ENCODE measurements around the gene MRPL53. TPM values are rescaled to one million over a fixed set of nuclear protein-coding genes. Genes with fewer than 3 reads are reported as not detected.
"Not testable (repeated sequence)": the region's sequence is repeated elsewhere in the genome, so short reads cannot be mapped to it uniquely, and the experiment has no call there.

The MRPL53 gene
- total RNA-seq, 2 donors from 2014 or later = 50.9 to 62.7 TPM

- DNase-seq = no peak
- H3K4me3 Mint-ChIP-seq = no peak overlapping the region
- Histone ChIP-seq H3K36me3 (ENCODE audit: control insufficient read depth, insufficient read depth, low read length) (peaks cover 28% of the 10 kb centered on the region), H3K4me3 (ENCODE audit: low read length) (no peak overlapping the region), H3K27ac (ENCODE audit: low read depth, low read length) (no peak overlapping the region), H3K27me3 (ENCODE audit: control insufficient read depth, insufficient read depth, low read length, poor library complexity, severe bottlenecking) (no peaks in the 10 kb centered on the region), H3K9ac (ENCODE audit: extremely low read depth, low read length, poor library complexity, severe bottlenecking) (no peak overlapping the region), H3K9me3 (ENCODE audit: control insufficient read depth, low read length) (no peaks in the 10 kb centered on the region), H3K4me1 (ENCODE audit: control insufficient read depth, insufficient read depth, low read length) (no peaks in the 10 kb centered on the region)
- peak; percentile 25 for TF ChIP-seq CTCF (conservative IDR thresholded peaks at IDR 0.05)
- peaks cover 43% of the 10 kb centered on the region for H3K36me3 Mint-ChIP-seq (ENCODE audit: low read depth)
- H3K9me3 Mint-ChIP-seq = no peaks in the 10 kb centered on the region
- H3K27me3 Mint-ChIP-seq (ENCODE audit: insufficient read depth) = no peaks in the 10 kb centered on the region
- no peaks in the 10 kb centered on the region for H3K4me1 Mint-ChIP-seq
- peak overlapping the region; percentile 4 for H3K27ac Mint-ChIP-seq
- 92 to 95% methylated on average over 7 to 9 of the region's 9 CpGs for WGBS, 2 experiments (ENCODE audit: insufficient coverage in 1 of 2, insufficient read length in 1 of 2)
Observed at GRCh38 chr2:74488643-74489481, 16.4 kb upstream of the MRPL53 start.

- Histone ChIP-seq H3K27me3 (ENCODE audit: control insufficient read depth, insufficient read depth, low read length, poor library complexity, severe bottlenecking) (no peaks in the 10 kb centered on the region), H3K4me3 (ENCODE audit: low read length) (no peak overlapping the region), H3K9ac (ENCODE audit: extremely low read depth, low read length, poor library complexity, severe bottlenecking) (no peak overlapping the region), H3K4me1 (ENCODE audit: control insufficient read depth, insufficient read depth, low read length) (no peaks in the 10 kb centered on the region), H3K9me3 (ENCODE audit: control insufficient read depth, low read length) (no peaks in the 10 kb centered on the region), H3K27ac (ENCODE audit: low read depth, low read length) (no peak overlapping the region), H3K36me3 (ENCODE audit: control insufficient read depth, insufficient read depth, low read length) (peaks cover 10% of the 10 kb centered on the region)
- H3K27ac Mint-ChIP-seq = no peak overlapping the region
- DNase-seq = no peak
- H3K27me3 Mint-ChIP-seq (ENCODE audit: insufficient read depth) = no peaks in the 10 kb centered on the region
- no peaks in the 10 kb centered on the region for H3K9me3 Mint-ChIP-seq
- peaks cover 5% of the 10 kb centered on the region for H3K4me1 Mint-ChIP-seq
- H3K4me3 Mint-ChIP-seq = no peak overlapping the region
- H3K36me3 Mint-ChIP-seq (ENCODE audit: low read depth) = peaks cover 22% of the 10 kb centered on the region
- WGBS, 2 experiments (ENCODE audit: insufficient coverage in 1 of 2, insufficient read length in 1 of 2) = 98 to 100% methylated on average over 2 of the region's 2 CpGs
- no peak for TF ChIP-seq CTCF (conservative IDR thresholded peaks at IDR 0.05)
Observed at GRCh38 chr2:74486141-74486540, 13.7 kb upstream of the MRPL53 start.

GRCh38 chr2:74483675-74484164 is 11.2 kb upstream of the MRPL53 start:
- not testable (repeated sequence) for H3K9me3 ChIP-seq (ENCODE audit: control insufficient read depth, low read length); H3K27me3 Mint-ChIP-seq (ENCODE audit: insufficient read depth); H3K27me3 ChIP-seq (ENCODE audit: control insufficient read depth, insufficient read depth, low read length, poor library complexity, severe bottlenecking); H3K4me1 Mint-ChIP-seq; DNase-seq; H3K27ac ChIP-seq (ENCODE audit: low read depth, low read length); H3K9ac ChIP-seq (ENCODE audit: extremely low read depth, low read length, poor library complexity, severe bottlenecking); H3K4me1 ChIP-seq (ENCODE audit: control insufficient read depth, insufficient read depth, low read length); H3K9me3 Mint-ChIP-seq
- H3K27ac Mint-ChIP-seq = peak overlapping the region; percentile 14
- H3K36me3 ChIP-seq (ENCODE audit: control insufficient read depth, insufficient read depth, low read length) = peaks cover 17% of the 10 kb centered on the region
- H3K4me3 Mint-ChIP-seq = peak overlapping the region; percentile 86
- peaks cover 29% of the 10 kb centered on the region for H3K36me3 Mint-ChIP-seq (ENCODE audit: low read depth)
- 85 to 90% methylated on average over 15 to 19 of the region's 19 CpGs for WGBS, 2 experiments (ENCODE audit: insufficient coverage in 1 of 2, insufficient read length in 1 of 2)
- peak overlapping the region; percentile 96 for H3K4me3 ChIP-seq (ENCODE audit: low read length)

Data from endodermal cell (in vitro differentiated cells).